Esophagus squamous epithelium (tissue), 4 donors: ENCODE results near the gene LARP4.

Experiments
- POLR2A ChIP-seq, 4 donors: fragments of 450-650 bp; IDR thresholded peaks; one replicate each; pipeline ENCODE4 v1.6.1; 2017; ENCODE audit warnings: antibody characterized with exemption in 4 of 4, mild to moderate bottlenecking in 4 of 4, moderate library complexity in 3 of 4
- TF ChIP-seq, protein P1 (sequence below), 6 experiments: fragments of 450-650 bp in 4 of 6; fragments of 200-600 bp in 2 of 6; sonication (generic) in 2 of 6; IDR thresholded peaks; one replicate each; pipeline ENCODE4 v1.5.1; 2016 to 2019; ENCODE audit warnings: antibody characterized with exemption in 6 of 6, mild to moderate bottlenecking in 4 of 6, moderate library complexity in 4 of 6

DNA sequence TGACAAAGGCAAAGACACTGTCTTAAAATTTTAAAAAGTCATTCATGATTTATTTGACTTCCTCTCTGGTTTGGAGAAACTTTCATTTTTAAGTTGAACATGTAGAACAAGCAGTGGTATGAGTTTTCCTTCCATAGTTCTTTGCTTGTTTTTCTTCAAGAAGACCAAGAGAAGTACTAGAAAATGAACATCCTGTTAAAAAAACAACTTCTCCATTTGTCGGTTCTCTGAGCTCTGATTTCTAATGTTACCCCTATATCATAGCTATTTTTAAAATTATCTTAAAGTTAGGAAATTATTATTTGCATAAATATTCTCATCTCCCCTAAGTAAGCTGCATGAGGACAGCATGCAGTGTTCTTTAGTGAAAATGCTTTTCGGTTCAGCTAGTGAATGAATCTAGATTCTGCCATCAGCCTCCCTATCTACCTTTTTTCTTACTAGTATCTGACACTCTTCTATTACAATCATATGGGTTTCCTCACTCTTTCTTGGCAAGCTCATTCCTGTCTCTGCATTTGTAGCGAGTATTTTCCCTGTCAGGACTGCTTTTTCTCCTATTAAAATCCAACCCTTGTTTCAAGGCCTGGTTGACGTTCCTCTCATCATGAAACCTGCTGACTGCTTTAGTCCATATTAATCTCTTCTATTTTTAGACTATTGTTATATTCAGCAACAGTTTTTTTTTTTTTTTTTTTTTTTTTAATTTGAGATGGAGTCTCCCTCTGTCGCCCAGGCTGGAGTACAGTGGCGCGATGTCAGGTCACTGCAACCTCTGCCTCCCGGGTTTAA, 119.9 kb downstream of the LARP4 start:
- TF ChIP-seq, protein P1, sequence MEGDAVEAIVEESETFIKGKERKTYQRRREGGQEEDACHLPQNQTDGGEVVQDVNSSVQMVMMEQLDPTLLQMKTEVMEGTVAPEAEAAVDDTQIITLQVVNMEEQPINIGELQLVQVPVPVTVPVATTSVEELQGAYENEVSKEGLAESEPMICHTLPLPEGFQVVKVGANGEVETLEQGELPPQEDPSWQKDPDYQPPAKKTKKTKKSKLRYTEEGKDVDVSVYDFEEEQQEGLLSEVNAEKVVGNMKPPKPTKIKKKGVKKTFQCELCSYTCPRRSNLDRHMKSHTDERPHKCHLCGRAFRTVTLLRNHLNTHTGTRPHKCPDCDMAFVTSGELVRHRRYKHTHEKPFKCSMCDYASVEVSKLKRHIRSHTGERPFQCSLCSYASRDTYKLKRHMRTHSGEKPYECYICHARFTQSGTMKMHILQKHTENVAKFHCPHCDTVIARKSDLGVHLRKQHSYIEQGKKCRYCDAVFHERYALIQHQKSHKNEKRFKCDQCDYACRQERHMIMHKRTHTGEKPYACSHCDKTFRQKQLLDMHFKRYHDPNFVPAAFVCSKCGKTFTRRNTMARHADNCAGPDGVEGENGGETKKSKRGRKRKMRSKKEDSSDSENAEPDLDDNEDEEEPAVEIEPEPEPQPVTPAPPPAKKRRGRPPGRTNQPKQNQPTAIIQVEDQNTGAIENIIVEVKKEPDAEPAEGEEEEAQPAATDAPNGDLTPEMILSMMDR (IDR thresholded peaks at IDR 0.05): no peak
- TF ChIP-seq POLR2A (IDR thresholded peaks at IDR 0.05): no peak
